Neuronal stem cell (in vitro differentiated cells): ENCODE results near the gene TESMIN.

ENCODE experiments used
- DNase-seq: peaks from one replicate; pipeline ENCODE4 v3.0.0-alpha.2; 2013; ENCODE audit warnings: low spot score
- H2AFZ ChIP-seq: one replicate; pipeline ENCODE4 v1.6.1; 2013; ENCODE audit warnings: mild to moderate bottlenecking, low read length, inconsistent platforms
- H2AK5ac ChIP-seq: 2 replicates; pipeline ENCODE4 v1.6.1; 2013; ENCODE audit warnings: low read depth, mild to moderate bottlenecking, inconsistent platforms, low read length, moderate library complexity, mixed read lengths
- H2BK120ac ChIP-seq: 2 replicates; pipeline ENCODE4 v1.6.1; 2013; ENCODE audit warnings: low read depth, mild to moderate bottlenecking, inconsistent platforms, low read length, moderate library complexity, mixed read lengths
- H2BK12ac ChIP-seq: one replicate; pipeline ENCODE4 v1.6.1; 2013; ENCODE audit warnings: low read length, inconsistent platforms
- H2BK15ac ChIP-seq: 2 replicates; pipeline ENCODE4 v1.6.1; 2013; ENCODE audit warnings: mild to moderate bottlenecking, low read length, inconsistent platforms, mixed read lengths
- H2BK5ac ChIP-seq: one replicate; pipeline ENCODE4 v1.6.1; 2013; ENCODE audit warnings: inconsistent platforms, mild to moderate bottlenecking, low read length, moderate library complexity
- H3K14ac ChIP-seq: one replicate; pipeline ENCODE4 v1.6.1; 2013; ENCODE audit warnings: low read length, inconsistent platforms
- H3K18ac ChIP-seq: 2 replicates; pipeline ENCODE4 v1.6.1; 2013; ENCODE audit warnings: low read length, inconsistent platforms
- H3K23ac ChIP-seq: 2 replicates; pipeline ENCODE4 v1.6.1; 2013; ENCODE audit warnings: low read depth, mild to moderate bottlenecking, mixed read lengths, low read length, inconsistent platforms; ENCODE audit not compliant: poor library complexity
- H3K27ac ChIP-seq: replicated peaks from 3 replicates; pipeline ENCODE4 v1.5.1; 2013; ENCODE audit warnings: low read length, inconsistent platforms
- H3K27me3 ChIP-seq, 3 experiments: 2 replicates each; pipeline ENCODE4 v1.6.1; 2013; ENCODE audit warnings: low read length in 3 of 3, mild to moderate bottlenecking in 2 of 3, inconsistent platforms in 1 of 3, low read depth in 1 of 3, mixed read lengths in 1 of 3, moderate library complexity in 1 of 3; ENCODE audit not compliant: control insufficient read depth in 3 of 3, insufficient read depth in 3 of 3
- H3K36me3 ChIP-seq, 2 donors: replicated peaks in 1 of 2; 2 replicates each; pipeline ENCODE4 v1.6.1; 2013; ENCODE audit warnings: low read length in 2 of 2; ENCODE audit not compliant: control insufficient read depth in 2 of 2, insufficient read depth in 2 of 2
- H3K4ac ChIP-seq: 2 replicates; pipeline ENCODE4 v1.6.1; 2013; ENCODE audit warnings: inconsistent platforms, mild to moderate bottlenecking, low read length, moderate library complexity
- H3K4me1 ChIP-seq, 2 donors: 1 replicate in 1 of 2; 2 replicates in 1 of 2; pipeline ENCODE4 v1.6.1; 2013; ENCODE audit warnings: low read length in 2 of 2, low read depth in 1 of 2; ENCODE audit not compliant: control insufficient read depth in 2 of 2, insufficient read depth in 1 of 2
- H3K4me2 ChIP-seq: one replicate; pipeline ENCODE4 v1.6.1; 2013; ENCODE audit warnings: mild to moderate bottlenecking, low read length, inconsistent platforms; ENCODE audit not compliant: insufficient read depth, poor library complexity, severe bottlenecking
- H3K4me3 ChIP-seq, 2 donors: 2 replicates each; pipeline ENCODE4 v1.5.1; 2013; ENCODE audit warnings: low read length in 2 of 2, mild to moderate bottlenecking in 2 of 2, inconsistent platforms in 1 of 2, moderate library complexity in 1 of 2
- H3K79me1 ChIP-seq: one replicate; pipeline ENCODE4 v1.6.1; 2013; ENCODE audit warnings: low read depth, mild to moderate bottlenecking, inconsistent platforms, low read length, moderate library complexity
- H3K9ac ChIP-seq: one replicate; pipeline ENCODE4 v1.6.1; 2013; ENCODE audit warnings: mild to moderate bottlenecking, low read depth, low read length, inconsistent platforms; ENCODE audit not compliant: poor library complexity
- H3K9me3 ChIP-seq, 2 donors: replicated peaks in 1 of 2; 2 replicates each; pipeline versions ENCODE3 to v1.6.1; 2013; ENCODE audit warnings: low read length in 2 of 2, mild to moderate bottlenecking in 2 of 2, inconsistent platforms in 1 of 2, low read depth in 1 of 2, mixed read lengths in 1 of 2, moderate library complexity in 1 of 2; ENCODE audit not compliant: control insufficient read depth in 2 of 2, insufficient read depth in 1 of 2
- H4K8ac ChIP-seq: one replicate; pipeline ENCODE4 v1.6.1; 2013; ENCODE audit warnings: low read depth, mild to moderate bottlenecking, inconsistent platforms, low read length, moderate library complexity
- H4K91ac ChIP-seq: one replicate; pipeline ENCODE4 v1.6.1; 2013; ENCODE audit warnings: low read length, low read depth, mild to moderate bottlenecking, inconsistent platforms; ENCODE audit not compliant: poor library complexity
- WGBS, 2 donors: extraction: QIAGEN DNeasy Blood & Tissue Kit; methylation state at CpG; one replicate each; pipeline ENCODE4 v1.1.7; 2013; ENCODE audit warnings: missing lambda C conversion rate in 2 of 2, mixed read lengths in 1 of 2; ENCODE audit not compliant: insufficient read length in 2 of 2, insufficient replicate concordance in 1 of 2; ENCODE audit errors: extremely low coverage in 2 of 2; 5-methylcytosine and 5-hydroxymethylcytosine counted together

Gene TESMIN

GRCh38 chr11:68677432-68677831, 73.9 kb downstream of the TESMIN start:
- DNase-seq = no peak
- Histone ChIP-seq H3K79me1 (no peaks in the 10 kb centered on the region), H3K4me2 (no peak overlapping the region), H3K18ac (no peak overlapping the region), H3K4me1 (no peaks in the 10 kb centered on the region), H3K4me3 (no peak overlapping the region), H2BK120ac (no peak overlapping the region), H2AFZ (no peak overlapping the region), H3K36me3 (no peaks in the 10 kb centered on the region), H2AK5ac (no peak overlapping the region), H4K8ac (no peak overlapping the region), H4K91ac (no peak overlapping the region), H2BK15ac (no peak overlapping the region), H3K23ac (no peak overlapping the region), H3K27ac (no peak overlapping the region), H3K4ac (no peak overlapping the region), H3K27me3 (peaks cover 0 to 14% (median 2%) of the 10 kb centered on the region in 3 experiments), H2BK12ac (no peak overlapping the region), H3K14ac (no peak overlapping the region), H2BK5ac (no peak overlapping the region), H3K9ac (no peak overlapping the region), H3K9me3 (no peaks in the 10 kb centered on the region)
- no CpG with 5 or more reads among the region's 6 CpGs for WGBS, 2 donors

GRCh38 chr11:68674461-68674860, 76.9 kb downstream of the TESMIN start:
- Histone ChIP-seq H2BK12ac (no peak overlapping the region), H3K9ac (no peak overlapping the region), H2AK5ac (no peak overlapping the region), H3K36me3 (no peaks in the 10 kb centered on the region), H3K4me1 (no peaks in the 10 kb centered on the region), H2AFZ (no peak overlapping the region), H3K4me3 (no peak overlapping the region), H3K27me3 (peaks cover 0 to 3% (median 0%) of the 10 kb centered on the region in 3 experiments), H3K18ac (no peak overlapping the region), H4K91ac (no peak overlapping the region), H3K23ac (no peak overlapping the region), H2BK5ac (no peak overlapping the region), H2BK120ac (no peak overlapping the region), H3K4me2 (no peak overlapping the region), H2BK15ac (no peak overlapping the region), H3K9me3 (no peaks in the 10 kb centered on the region), H3K14ac (no peak overlapping the region), H3K79me1 (no peaks in the 10 kb centered on the region), H4K8ac (no peak overlapping the region), H3K27ac (no peak overlapping the region), H3K4ac (no peak overlapping the region)
- no CpG with 5 or more reads among the region's 16 CpGs for WGBS, 2 donors
- DNase-seq = no peak

GRCh38 chr11:68673991-68674390, 77.3 kb downstream of the TESMIN start:
- no peak overlapping the region for H3K14ac ChIP-seq
- WGBS, 2 donors = no CpG with 5 or more reads among the region's 11 CpGs
- H3K18ac ChIP-seq = no peak overlapping the region
- no peaks in the 10 kb centered on the region for H3K79me1 ChIP-seq
- H2BK12ac ChIP-seq = no peak overlapping the region
- no peak overlapping the region for H4K91ac ChIP-seq
- no peak overlapping the region for H3K27ac ChIP-seq
- H3K4ac ChIP-seq = no peak overlapping the region
- H3K23ac ChIP-seq = no peak overlapping the region
- no peak overlapping the region for H2AK5ac ChIP-seq
- no peak for DNase-seq
- no peak overlapping the region for H2BK120ac ChIP-seq
- no peaks in the 10 kb centered on the region for H3K9me3 ChIP-seq
- no peak overlapping the region for H3K4me3 ChIP-seq
- H2BK15ac ChIP-seq = no peak overlapping the region
- H4K8ac ChIP-seq = no peak overlapping the region
- H3K4me2 ChIP-seq = no peak overlapping the region
- H2BK5ac ChIP-seq = no peak overlapping the region
- H3K27me3 ChIP-seq = peaks cover 0 to 3% (median 0%) of the 10 kb centered on the region in 3 experiments
- H3K36me3 ChIP-seq = no peaks in the 10 kb centered on the region
- H3K9ac ChIP-seq = no peak overlapping the region
- no peak overlapping the region for H2AFZ ChIP-seq
- H3K4me1 ChIP-seq = no peaks in the 10 kb centered on the region

DNA sequence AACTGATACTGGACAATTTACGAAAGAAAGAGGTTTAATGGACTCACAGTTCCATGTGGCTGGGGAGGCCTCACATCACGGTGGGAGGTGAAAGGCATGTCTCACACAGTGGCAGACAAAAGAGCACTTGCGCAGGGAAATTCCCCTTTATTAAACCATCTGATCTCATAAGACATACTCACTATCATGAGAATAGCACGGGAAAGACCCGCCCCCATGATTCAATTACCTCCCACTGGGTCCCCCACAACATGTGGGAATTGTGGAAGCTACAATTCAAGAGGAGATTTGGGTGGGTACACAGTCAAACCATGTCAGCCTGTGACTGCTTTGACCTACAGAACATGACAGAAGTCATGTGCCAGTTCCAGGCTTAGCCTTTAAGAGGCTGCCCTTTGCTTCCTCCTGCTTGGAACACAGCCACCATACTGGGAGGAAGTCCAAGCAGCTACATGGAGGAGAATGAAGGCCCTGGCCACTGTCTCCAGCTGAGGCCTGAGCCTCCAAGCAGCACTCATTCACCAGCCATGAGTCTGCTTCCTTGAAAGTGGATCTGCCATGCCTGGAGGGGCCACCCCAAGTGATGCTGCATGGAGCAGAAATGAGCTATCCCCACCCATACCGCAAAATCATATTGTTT, 77.9 kb downstream of the TESMIN start:
- Histone ChIP-seq H2AK5ac (no peak overlapping the region), H3K9ac (no peak overlapping the region), H2AFZ (no peak overlapping the region), H3K4me3 (no peak overlapping the region), H2BK15ac (no peak overlapping the region), H3K4me1 (no peaks in the 10 kb centered on the region), H3K4ac (no peak overlapping the region), H3K4me2 (no peak overlapping the region), H2BK5ac (no peak overlapping the region), H3K36me3 (no peaks in the 10 kb centered on the region), H3K79me1 (no peaks in the 10 kb centered on the region), H4K91ac (no peak overlapping the region), H4K8ac (no peak overlapping the region), H3K23ac (no peak overlapping the region), H3K14ac (no peak overlapping the region), H3K9me3 (no peaks in the 10 kb centered on the region), H3K18ac (no peak overlapping the region), H3K27ac (no peak overlapping the region), H2BK12ac (no peak overlapping the region), H2BK120ac (no peak overlapping the region), H3K27me3 (peaks cover 0 to 3% (median 0%) of the 10 kb centered on the region in 3 experiments)
- no peak for DNase-seq
- WGBS, 2 donors = no CpG with 5 or more reads among the region's 6 CpGs
